Lower lobe of right lung (tissue), 2 donors: ENCODE measurements around the gene MAP2K6. TPM values are rescaled to one million over a fixed set of nuclear protein-coding genes. Genes with fewer than 3 reads are reported as not detected.

Experiments
- ATAC-seq, 2 donors: fragments of 200-7000 bp; cut with Tn5 transposase; one replicate each; pipeline ENCODE4 v1.9.1; 2020 to 2022; ENCODE audit warnings: mild to moderate bottlenecking in 2 of 2, moderate library complexity in 2 of 2
- DNase-seq: peaks from one replicate; pipeline ENCODE4 v3.0.0-alpha.2; 2020
- H3K27ac ChIP-seq: fragments of 200-600 bp; one replicate; pipeline ENCODE4 v1.8.0; 2022
- H3K27me3 ChIP-seq: fragments of 200-600 bp; one replicate; pipeline ENCODE4 v1.8.0; 2022; ENCODE audit warnings: low read depth
- H3K36me3 ChIP-seq: fragments of 200-600 bp; one replicate; pipeline ENCODE4 v1.8.0; 2022; ENCODE audit warnings: mild to moderate bottlenecking
- H3K4me1 ChIP-seq: fragments of 200-600 bp; one replicate; pipeline ENCODE4 v1.8.0; 2022
- H3K4me3 ChIP-seq: fragments of 200-600 bp; one replicate; pipeline ENCODE4 v1.8.0; 2022; ENCODE audit warnings: mild to moderate bottlenecking
- H3K9me3 ChIP-seq: fragments of 200-600 bp; one replicate; pipeline ENCODE4 v1.8.0; 2022
- CTCF ChIP-seq: fragments of 200-600 bp; IDR thresholded peaks from one replicate; pipeline ENCODE4 v1.8.0; 2022; ENCODE audit warnings: antibody characterized with exemption, mild to moderate bottlenecking
- intact Hi-C: fragments of 100-400 bp; cut with DNase I; formaldehyde crosslinking; loops from one replicate; pipeline ENCODE4 v1.11.0; 2022
- total RNA-seq: library from RNA; stranded (reverse); fragmentation: NEBNext Ultra II Directional; extraction: Animal tissue kit (Norgen Biotek cat#: 25700); gene quantifications from one replicate; pipeline ENCODE4 v1.2.1, GENCODE V29; 2021
- donor health status: DM: no; HTN: yes; CAD: no; lungs with severe emphysema.

The MAP2K6 gene
- total RNA-seq, 1 donor from 2014 or later: 6.3 TPM

GRCh38 chr17:69503711-69504110, 89.2 kb downstream of the MAP2K6 start:
- no peak for ATAC-seq
- Histone ChIP-seq H3K27me3 (no peaks in the 10 kb centered on the region), H3K27ac (no peak overlapping the region), H3K4me3 (no peak overlapping the region), H3K4me1 (peaks cover 20% of the 10 kb centered on the region), H3K9me3 (no peaks in the 10 kb centered on the region), H3K36me3 (no peaks in the 10 kb centered on the region)
- TF ChIP-seq CTCF: no peak
- DNase-seq: no peak
- intact Hi-C loops: no loop called here

DNA sequence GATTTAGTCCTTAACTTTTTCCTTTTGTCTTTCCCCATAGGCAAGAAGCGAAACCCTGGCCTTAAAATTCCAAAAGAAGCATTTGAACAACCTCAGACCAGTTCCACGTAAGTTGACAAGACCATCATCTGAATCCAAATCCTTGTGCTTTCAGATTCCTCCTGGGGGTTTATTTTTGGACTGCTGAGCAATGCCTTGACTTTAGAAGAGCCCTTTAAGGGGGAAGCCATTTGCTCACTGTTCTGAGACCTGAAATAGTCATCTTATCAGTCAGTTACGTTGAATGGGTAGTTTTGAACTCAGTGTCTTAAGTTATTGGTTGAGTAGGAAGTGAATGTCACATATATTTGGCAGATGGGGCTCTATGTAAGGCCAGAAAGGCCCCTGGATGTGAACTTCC, 91.2 kb downstream of the MAP2K6 start:
- H3K4me3 ChIP-seq: no peak overlapping the region
- peaks cover 17% of the 10 kb centered on the region for H3K4me1 ChIP-seq
- intact Hi-C loops: no loop called here
- no peaks in the 10 kb centered on the region for H3K36me3 ChIP-seq
- H3K27me3 ChIP-seq: no peaks in the 10 kb centered on the region
- no peak for TF ChIP-seq CTCF
- no peak for ATAC-seq
- no peaks in the 10 kb centered on the region for H3K9me3 ChIP-seq
- no peak for DNase-seq
- H3K27ac ChIP-seq: no peak overlapping the region

DNA sequence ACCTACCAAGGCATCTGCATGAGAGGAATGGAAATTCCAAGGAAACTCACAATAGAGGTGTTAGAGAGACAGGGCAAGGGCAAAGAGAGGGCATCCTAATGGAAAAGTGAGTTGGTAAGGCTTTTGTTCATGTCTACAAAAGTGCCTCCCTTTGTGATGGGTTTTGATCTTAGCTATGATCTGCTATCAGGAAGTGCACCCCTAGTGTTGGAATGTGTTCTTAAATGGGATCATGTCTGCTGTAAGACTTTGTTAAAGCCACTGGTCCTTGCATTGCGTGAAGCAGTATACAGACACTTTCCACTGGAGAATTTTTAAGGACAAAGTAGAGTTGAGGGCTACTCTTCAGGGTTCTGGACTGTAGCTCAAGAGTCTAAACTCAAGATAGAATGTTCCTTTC, 92.0 kb downstream of the MAP2K6 start:
- Histone ChIP-seq H3K4me3 (no peak overlapping the region), H3K27me3 (no peaks in the 10 kb centered on the region), H3K9me3 (no peaks in the 10 kb centered on the region), H3K27ac (no peak overlapping the region), H3K36me3 (no peaks in the 10 kb centered on the region), H3K4me1 (peaks cover 9% of the 10 kb centered on the region)
- ATAC-seq (no peak), DNase-seq (no peak)
- TF ChIP-seq CTCF: peak; percentile 17
- intact Hi-C loops: no loop called here

GRCh38 chr17:69508814-69509213, 94.3 kb downstream of the MAP2K6 start:
- no peak overlapping the region for H3K4me3 ChIP-seq
- H3K27ac ChIP-seq: no peak overlapping the region
- no peak for TF ChIP-seq CTCF
- no peaks in the 10 kb centered on the region for H3K9me3 ChIP-seq
- DNase-seq (no peak), ATAC-seq (no peak)
- H3K27me3 ChIP-seq: no peaks in the 10 kb centered on the region
- no peaks in the 10 kb centered on the region for H3K4me1 ChIP-seq
- intact Hi-C loops: no loop called here
- H3K36me3 ChIP-seq: no peaks in the 10 kb centered on the region

GRCh38 chr17:69511250-69511649, 96.8 kb downstream of the MAP2K6 start:
- H3K36me3 ChIP-seq: no peaks in the 10 kb centered on the region
- intact Hi-C loops: no loop called here
- ATAC-seq: no peak
- H3K27ac ChIP-seq: no peak overlapping the region
- TF ChIP-seq CTCF: no peak
- no peak overlapping the region for H3K4me3 ChIP-seq
- H3K9me3 ChIP-seq: no peaks in the 10 kb centered on the region
- no peak for DNase-seq
- no peaks in the 10 kb centered on the region for H3K27me3 ChIP-seq
- H3K4me1 ChIP-seq: no peaks in the 10 kb centered on the region

DNA sequence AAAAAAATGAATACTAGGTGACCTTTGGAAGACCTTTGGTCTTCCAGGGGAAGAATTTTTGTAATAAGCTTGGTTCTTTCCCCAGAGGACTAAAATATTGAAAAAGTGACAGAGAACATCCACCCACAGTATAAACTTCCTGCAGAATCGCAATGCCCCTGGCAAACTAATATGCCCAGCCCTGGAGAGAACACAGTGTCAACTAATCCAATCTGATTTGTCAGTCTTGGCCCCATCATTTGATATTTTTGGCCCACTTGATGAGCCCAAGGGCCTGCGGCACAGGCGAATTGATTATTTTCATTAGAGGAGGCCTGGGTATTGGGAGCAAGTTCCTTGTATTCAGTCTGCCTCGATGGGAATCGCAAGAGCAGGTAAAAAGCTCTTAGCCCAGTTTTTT, 98.4 kb downstream of the MAP2K6 start:
- Histone ChIP-seq H3K9me3 (no peaks in the 10 kb centered on the region), H3K27ac (no peak overlapping the region), H3K27me3 (no peaks in the 10 kb centered on the region), H3K36me3 (peaks cover 7% of the 10 kb centered on the region), H3K4me3 (no peak overlapping the region), H3K4me1 (no peaks in the 10 kb centered on the region)
- TF ChIP-seq CTCF: no peak
- ATAC-seq (no peak), DNase-seq (no peak)
- intact Hi-C loops: no loop called here
